ENCODE data around the gene TMEM271.

TMEM271 gene

DNA sequence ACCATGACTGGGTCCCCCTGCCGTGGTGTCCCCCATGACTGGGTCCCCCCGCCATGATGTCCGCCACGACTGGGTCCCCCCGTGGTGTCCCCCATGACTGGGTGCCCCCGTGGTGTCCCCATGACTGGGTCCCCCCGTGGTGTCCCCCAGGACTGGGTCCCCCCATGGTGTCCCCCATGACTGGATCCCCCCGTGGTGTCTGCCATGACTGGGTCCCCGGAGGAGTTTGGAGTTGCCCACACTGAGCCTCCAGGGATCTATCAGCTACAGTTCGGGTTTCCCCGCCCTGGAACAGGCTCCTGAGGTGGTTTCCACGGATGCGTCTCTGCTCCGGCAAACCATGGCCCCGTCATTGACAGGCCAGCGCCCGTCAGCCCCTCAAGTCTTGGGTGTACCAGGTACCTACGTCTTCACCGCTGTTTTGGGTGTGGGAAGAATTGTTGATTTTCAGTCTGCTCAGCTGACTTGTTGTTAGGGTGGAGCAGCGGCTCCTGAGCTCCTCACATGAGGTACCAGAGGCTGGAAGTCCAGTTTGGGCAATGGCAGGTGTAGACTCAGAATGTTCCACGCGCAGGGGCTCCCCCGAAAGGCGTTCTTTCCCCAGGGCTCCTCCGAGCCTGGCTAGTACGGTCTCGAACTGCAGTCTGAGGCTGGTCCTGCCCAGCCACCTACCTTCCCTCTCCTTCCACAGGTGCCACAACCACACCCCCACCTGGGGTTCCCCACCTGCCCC lies 41.0 kb upstream of the TMEM271 start:
- no peak for TF ChIP-seq MYC (IDR thresholded peaks at IDR 0.05; ENCODE audit: low read depth, low read length)
- TF ChIP-seq, protein P1, sequence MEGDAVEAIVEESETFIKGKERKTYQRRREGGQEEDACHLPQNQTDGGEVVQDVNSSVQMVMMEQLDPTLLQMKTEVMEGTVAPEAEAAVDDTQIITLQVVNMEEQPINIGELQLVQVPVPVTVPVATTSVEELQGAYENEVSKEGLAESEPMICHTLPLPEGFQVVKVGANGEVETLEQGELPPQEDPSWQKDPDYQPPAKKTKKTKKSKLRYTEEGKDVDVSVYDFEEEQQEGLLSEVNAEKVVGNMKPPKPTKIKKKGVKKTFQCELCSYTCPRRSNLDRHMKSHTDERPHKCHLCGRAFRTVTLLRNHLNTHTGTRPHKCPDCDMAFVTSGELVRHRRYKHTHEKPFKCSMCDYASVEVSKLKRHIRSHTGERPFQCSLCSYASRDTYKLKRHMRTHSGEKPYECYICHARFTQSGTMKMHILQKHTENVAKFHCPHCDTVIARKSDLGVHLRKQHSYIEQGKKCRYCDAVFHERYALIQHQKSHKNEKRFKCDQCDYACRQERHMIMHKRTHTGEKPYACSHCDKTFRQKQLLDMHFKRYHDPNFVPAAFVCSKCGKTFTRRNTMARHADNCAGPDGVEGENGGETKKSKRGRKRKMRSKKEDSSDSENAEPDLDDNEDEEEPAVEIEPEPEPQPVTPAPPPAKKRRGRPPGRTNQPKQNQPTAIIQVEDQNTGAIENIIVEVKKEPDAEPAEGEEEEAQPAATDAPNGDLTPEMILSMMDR (IDR thresholded peaks at IDR 0.05; ENCODE audit: low read depth, low read length): no peak
- TF ChIP-seq, protein P2, sequence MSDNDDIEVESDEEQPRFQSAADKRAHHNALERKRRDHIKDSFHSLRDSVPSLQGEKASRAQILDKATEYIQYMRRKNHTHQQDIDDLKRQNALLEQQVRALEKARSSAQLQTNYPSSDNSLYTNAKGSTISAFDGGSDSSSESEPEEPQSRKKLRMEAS (IDR thresholded peaks at IDR 0.05; ENCODE audit: low read depth, low read length): no peak
- TF ChIP-seq POLR2A (IDR thresholded peaks at IDR 0.05; ENCODE audit: extremely low read depth, insufficient read length): no peak
- no peak overlapping the region for H3K4me3 ChIP-seq (ENCODE audit: low read depth, low read length)
- no peak for DNase-seq (ENCODE audit: low read depth)

DNA sequence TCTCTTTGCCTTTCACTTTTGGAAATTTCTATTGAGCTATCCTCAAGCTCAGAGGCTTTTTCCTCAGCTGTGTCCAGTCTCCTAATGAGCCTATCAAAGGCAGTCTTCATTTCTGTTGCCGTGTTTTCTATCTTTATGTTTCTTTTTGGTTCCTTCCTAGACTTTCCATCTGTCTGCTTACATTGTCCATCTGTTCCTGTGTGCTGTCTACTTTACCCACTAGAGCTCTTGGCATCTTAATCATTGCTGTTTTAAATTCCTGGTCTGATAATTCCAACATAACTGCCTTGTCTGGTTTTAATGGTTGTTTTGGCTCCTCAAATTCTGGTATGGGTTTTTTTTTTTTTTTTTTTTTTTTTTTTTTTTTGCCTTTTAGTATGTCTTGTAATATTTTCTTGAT lies 40.0 kb upstream of the TMEM271 start:
- H3K4me3 ChIP-seq (ENCODE audit: low read depth, low read length): no peak overlapping the region
- no peak for DNase-seq (ENCODE audit: low read depth)

DNA sequence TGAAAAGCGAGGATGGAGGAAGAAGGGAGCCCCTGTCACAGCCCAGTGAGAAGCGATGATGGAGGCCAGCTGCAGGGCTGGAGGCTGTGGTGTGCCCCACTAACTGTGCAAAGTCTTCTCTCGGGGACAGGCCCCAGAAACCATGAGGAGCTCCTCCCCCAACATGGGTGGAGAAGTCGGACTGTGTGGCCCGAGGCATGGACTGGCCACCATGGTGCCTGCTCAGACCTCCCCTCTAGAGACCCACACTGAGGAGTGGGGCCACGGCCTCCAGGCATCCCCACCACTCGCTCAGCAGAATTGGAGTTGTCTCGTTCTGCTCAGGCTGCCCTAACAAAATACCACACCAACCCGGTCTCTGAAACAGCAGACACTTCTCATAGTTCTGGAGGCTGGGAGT lies 37.0 kb upstream of the TMEM271 start:
- no peak overlapping the region for H3K4me3 ChIP-seq (ENCODE audit: low read depth, low read length)
- no peak for TF ChIP-seq POLR2A (IDR thresholded peaks at IDR 0.05; ENCODE audit: extremely low read depth, insufficient read length)
- TF ChIP-seq, protein P1 (IDR thresholded peaks at IDR 0.05; ENCODE audit: low read depth, low read length): no peak
- no peak for TF ChIP-seq MYC (IDR thresholded peaks at IDR 0.05; ENCODE audit: low read depth, low read length)
- DNase-seq (ENCODE audit: low read depth): no peak

More for the DNA sequence above, 40.0 kb upstream of the TMEM271 start:
- TF ChIP-seq, protein P2 (IDR thresholded peaks at IDR 0.05; ENCODE audit: low read depth, low read length): no peak
- TF ChIP-seq, protein P1 (IDR thresholded peaks at IDR 0.05; ENCODE audit: low read depth, low read length): no peak
- TF ChIP-seq POLR2A (IDR thresholded peaks at IDR 0.05; ENCODE audit: extremely low read depth, insufficient read length): no peak
- TF ChIP-seq MYC (IDR thresholded peaks at IDR 0.05; ENCODE audit: low read depth, low read length): no peak

DNA sequence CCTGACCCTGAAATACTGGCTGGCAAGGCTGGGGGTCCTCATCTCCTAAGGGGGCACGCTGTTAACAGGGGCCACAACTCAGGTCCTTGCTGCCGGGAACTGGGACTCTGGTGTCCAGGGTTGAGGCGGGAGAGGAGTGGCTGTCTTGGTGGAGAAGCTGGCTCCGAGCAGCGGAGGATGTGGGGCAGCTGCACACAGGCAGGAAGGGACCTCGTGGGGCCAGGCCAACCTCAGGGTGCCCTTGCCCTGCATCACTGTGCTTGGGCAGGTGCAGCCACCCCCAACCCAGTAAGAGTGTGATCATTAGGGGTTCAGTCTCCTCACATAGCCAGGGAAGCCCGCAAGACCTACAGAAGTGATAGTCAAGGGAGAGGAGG lies 36.6 kb upstream of the TMEM271 start:
- DNase-seq (ENCODE audit: low read depth): no peak
- no peak for TF ChIP-seq MYC (IDR thresholded peaks at IDR 0.05; ENCODE audit: low read depth, low read length)
- TF ChIP-seq, protein P1 (IDR thresholded peaks at IDR 0.05; ENCODE audit: low read depth, low read length): no peak

DNA sequence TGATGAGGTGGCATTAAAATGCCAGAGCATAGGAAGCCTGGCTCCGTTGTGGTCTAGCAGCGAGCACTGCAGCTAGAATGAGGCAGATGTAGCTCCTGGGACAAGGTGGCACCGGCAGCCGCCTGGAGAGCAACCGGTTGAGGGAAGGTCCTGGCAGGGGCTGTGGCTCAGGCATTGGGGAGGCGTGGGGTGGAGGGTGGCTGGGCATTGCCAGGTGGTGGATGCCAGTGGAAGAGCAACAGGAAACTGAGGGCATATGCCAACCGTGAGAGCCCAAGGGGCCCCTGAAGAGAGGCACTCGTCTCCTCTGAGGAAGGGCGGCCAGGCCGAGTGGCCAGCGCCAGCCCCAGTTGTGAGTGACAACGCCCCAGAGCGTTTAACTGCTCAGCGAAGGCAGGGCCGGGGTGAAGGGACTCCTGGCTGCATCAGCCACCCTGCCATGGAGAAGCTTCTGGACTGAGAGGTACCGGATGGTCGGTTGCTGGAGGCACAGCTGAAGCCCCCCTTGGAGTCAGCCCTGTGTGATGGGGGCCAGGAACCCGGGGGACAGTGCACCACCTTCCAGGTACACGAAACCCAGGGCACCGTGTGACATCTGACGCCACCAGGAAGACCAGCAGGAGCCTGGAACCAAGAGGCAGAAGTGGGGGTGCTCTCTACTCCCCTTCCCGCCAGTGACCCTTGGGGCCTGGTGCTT lies 36.1 kb upstream of the TMEM271 start:
- TF ChIP-seq POLR2A (IDR thresholded peaks at IDR 0.05; ENCODE audit: extremely low read depth, insufficient read length) (no peak), MYC (IDR thresholded peaks at IDR 0.05; ENCODE audit: low read depth, low read length) (no peak)
- TF ChIP-seq, protein P2 (IDR thresholded peaks at IDR 0.05; ENCODE audit: low read depth, low read length): no peak
- TF ChIP-seq, protein P1 (IDR thresholded peaks at IDR 0.05; ENCODE audit: low read depth, low read length): no peak
- no peak overlapping the region for H3K4me3 ChIP-seq (ENCODE audit: low read depth, low read length)
- no peak for DNase-seq (ENCODE audit: low read depth)

More for the DNA sequence above, 36.6 kb upstream of the TMEM271 start:
- H3K4me3 ChIP-seq (ENCODE audit: low read depth, low read length): no peak overlapping the region

All from NB4 (cell line).